Activated T-helper 2 cell treated with anti-CD3 and anti-CD28 coated beads, Interferon-gamma antibody, Interleukin-2, Interleukin-4, amounts not matched to agents 10 μg/mL and 5 μg/mL and 100 μg/mL, durations not matched to agents 14 hours and 24 hours and 36 hours (primary cell): Measurements from ENCODE around the gene TTLL3. TPM values are rescaled to one million over a fixed set of nuclear protein-coding genes. Genes with fewer than 3 reads are reported as not detected.
A peak's percentile ranks its signal among the peaks of the same experiment; 100 is the strongest.

Experiments used
- DNase-seq: peaks from one replicate; pipeline ENCODE4 v3.0.0; 2021; ENCODE audit warnings: low spot score
- H3K27ac Mint-ChIP-seq: one replicate; pipeline ENCODE4 v1.8.0; 2021; ENCODE audit warnings: mixed read lengths
- H3K27me3 Mint-ChIP-seq: one replicate; pipeline ENCODE4 v1.8.0; 2021; ENCODE audit warnings: low read depth, mixed read lengths
- H3K36me3 Mint-ChIP-seq: one replicate; pipeline ENCODE4 v1.8.0; 2021; ENCODE audit warnings: low read depth, mixed read lengths
- H3K4me1 Mint-ChIP-seq: one replicate; pipeline ENCODE4 v1.8.0; 2021; ENCODE audit warnings: low read depth, mixed read lengths
- H3K4me3 Mint-ChIP-seq: one replicate; pipeline ENCODE4 v1.8.0; 2021; ENCODE audit warnings: low read depth, mild to moderate bottlenecking, moderate library complexity, mixed read lengths
- H3K9me3 Mint-ChIP-seq: one replicate; pipeline ENCODE4 v1.8.0; 2021; ENCODE audit warnings: mixed read lengths
- intact Hi-C: fragments of 100-400 bp; cut with micrococcal nuclease; formaldehyde crosslinking; loops from one replicate; pipeline ENCODE4 v1.15.1; 2023
- total RNA-seq: library from RNA; stranded (reverse); gene quantifications from 2 replicates; pipeline ENCODE4 v1.2.3, GENCODE V29; 2022

Gene TTLL3
- total RNA-seq, 1 donor from 2014 or later = 56.5 TPM

- intact Hi-C loops = no loop called here
- Mint-ChIP-seq H3K4me3 (no peak overlapping the region), H3K36me3 (peaks cover 83% of the 10 kb centered on the region), H3K4me1 (peaks cover 20% of the 10 kb centered on the region), H3K27ac (no peak overlapping the region), H3K9me3 (no peaks in the 10 kb centered on the region), H3K27me3 (no peaks in the 10 kb centered on the region)
- no peak for DNase-seq
These were observed 9.5 kb upstream of the TTLL3 start for GRCh38 chr3:9800529-9800928.

GRCh38 chr3:9803494-9803893 is 6.6 kb upstream of the TTLL3 start:
- DNase-seq = no peak
- H3K27ac Mint-ChIP-seq = peak overlapping the region; percentile 12
- H3K4me1 Mint-ChIP-seq = peaks cover 20% of the 10 kb centered on the region
- H3K36me3 Mint-ChIP-seq = peaks cover 85% of the 10 kb centered on the region
- H3K4me3 Mint-ChIP-seq = no peak overlapping the region
- no peaks in the 10 kb centered on the region for H3K27me3 Mint-ChIP-seq
- no peaks in the 10 kb centered on the region for H3K9me3 Mint-ChIP-seq
- intact Hi-C loops = no loop called here

- intact Hi-C loops = loop anchor here (5.0 kb wide), 2 partner anchors 38 to 53 kb away; partner anchors contain the start of gene CAMK1
- H3K27ac Mint-ChIP-seq = no peak overlapping the region
- H3K27me3 Mint-ChIP-seq = no peaks in the 10 kb centered on the region
- H3K4me3 Mint-ChIP-seq = no peak overlapping the region
- H3K36me3 Mint-ChIP-seq = peaks cover 85% of the 10 kb centered on the region
- H3K4me1 Mint-ChIP-seq = peaks cover 31% of the 10 kb centered on the region
- H3K9me3 Mint-ChIP-seq = no peaks in the 10 kb centered on the region
- DNase-seq = no peak
These were observed 5.1 kb upstream of the TTLL3 start for GRCh38 chr3:9804996-9805395.

GRCh38 chr3:9806137-9806536 is 3.9 kb upstream of the TTLL3 start:
- Mint-ChIP-seq H3K4me3 (no peak overlapping the region), H3K9me3 (no peaks in the 10 kb centered on the region), H3K27ac (no peak overlapping the region), H3K27me3 (no peaks in the 10 kb centered on the region), H3K4me1 (peaks cover 35% of the 10 kb centered on the region), H3K36me3 (peaks cover 80% of the 10 kb centered on the region)
- intact Hi-C loops = loop anchor here (5.0 kb wide), 2 partner anchors 39 to 54 kb away; partner anchors contain the start of gene CAMK1
- no peak for DNase-seq

- H3K9me3 Mint-ChIP-seq = no peaks in the 10 kb centered on the region
- intact Hi-C loops = loop anchor here (5.0 kb wide), 2 partner anchors 40 to 55 kb away; partner anchors contain the start of gene CAMK1
- H3K4me1 Mint-ChIP-seq = peaks cover 39% of the 10 kb centered on the region
- H3K36me3 Mint-ChIP-seq = peaks cover 81% of the 10 kb centered on the region
- no peak overlapping the region for H3K27ac Mint-ChIP-seq
- no peak for DNase-seq
- H3K4me3 Mint-ChIP-seq = no peak overlapping the region
- H3K27me3 Mint-ChIP-seq = no peaks in the 10 kb centered on the region
These were observed 3.1 kb upstream of the TTLL3 start for GRCh38 chr3:9806688-9807589.

GRCh38 chr3:9807981-9808344 is 2.1 kb upstream of the TTLL3 start:
- Mint-ChIP-seq H3K36me3 (peaks cover 79% of the 10 kb centered on the region), H3K27ac (peak overlapping the region; percentile 85), H3K27me3 (no peaks in the 10 kb centered on the region), H3K4me3 (no peak overlapping the region), H3K4me1 (peaks cover 39% of the 10 kb centered on the region), H3K9me3 (no peaks in the 10 kb centered on the region)
- intact Hi-C loops = loop anchor here (5.0 kb wide), 2 partner anchors 41 to 56 kb away; partner anchors contain the start of gene CAMK1
- DNase-seq = no peak

- intact Hi-C loops = loop anchor here (5.0 kb wide), 2 partner anchors 41 to 56 kb away; partner anchors contain the start of gene CAMK1
- Mint-ChIP-seq H3K27me3 (no peaks in the 10 kb centered on the region), H3K36me3 (peaks cover 79% of the 10 kb centered on the region), H3K4me1 (peaks cover 35% of the 10 kb centered on the region), H3K9me3 (no peaks in the 10 kb centered on the region), H3K4me3 (no peak overlapping the region), H3K27ac (peak overlapping the region; percentile 85)
- DNase-seq = peak; percentile 39
These were observed 1.6 kb upstream of the TTLL3 start for GRCh38 chr3:9808345-9809037.

GRCh38 chr3:9809239-9809614 is 835 bp upstream of the TTLL3 start:
- peaks cover 32% of the 10 kb centered on the region for H3K4me1 Mint-ChIP-seq
- H3K9me3 Mint-ChIP-seq = no peaks in the 10 kb centered on the region
- H3K36me3 Mint-ChIP-seq = peaks cover 77% of the 10 kb centered on the region
- no peak for DNase-seq
- peak overlapping the region; percentile 85 for H3K27ac Mint-ChIP-seq
- peak overlapping the region; percentile 81 for H3K4me3 Mint-ChIP-seq
- no peaks in the 10 kb centered on the region for H3K27me3 Mint-ChIP-seq
- intact Hi-C loops = loop anchor here (5.0 kb wide), 2 partner anchors 42 to 57 kb away; partner anchors contain the start of gene CAMK1

- H3K9me3 Mint-ChIP-seq = no peaks in the 10 kb centered on the region
- intact Hi-C loops = no loop called here
- H3K27ac Mint-ChIP-seq = peak overlapping the region; percentile 46
- DNase-seq = no peak
- peaks cover 32% of the 10 kb centered on the region for H3K4me1 Mint-ChIP-seq
- peak overlapping the region; percentile 40 for H3K4me3 Mint-ChIP-seq
- H3K27me3 Mint-ChIP-seq = no peaks in the 10 kb centered on the region
- peaks cover 65% of the 10 kb centered on the region for H3K36me3 Mint-ChIP-seq
These were observed 340 bp downstream of the TTLL3 start for GRCh38 chr3:9810433-9810770.

GRCh38 chr3:9810846-9811245 is 784 bp downstream of the TTLL3 start:
- intact Hi-C loops = no loop called here
- Mint-ChIP-seq H3K4me1 (peaks cover 30% of the 10 kb centered on the region), H3K36me3 (peaks cover 61% of the 10 kb centered on the region), H3K4me3 (peak overlapping the region; percentile 40), H3K9me3 (no peaks in the 10 kb centered on the region), H3K27me3 (no peaks in the 10 kb centered on the region), H3K27ac (peak overlapping the region; percentile 46)
- no peak for DNase-seq

- Mint-ChIP-seq H3K36me3 (peaks cover 46% of the 10 kb centered on the region), H3K4me1 (peaks cover 22% of the 10 kb centered on the region), H3K4me3 (no peak overlapping the region), H3K27ac (no peak overlapping the region), H3K9me3 (no peaks in the 10 kb centered on the region), H3K27me3 (no peaks in the 10 kb centered on the region)
- no peak for DNase-seq
- intact Hi-C loops = no loop called here
These were observed 2.9 kb downstream of the TTLL3 start for GRCh38 chr3:9812870-9813483.

- Mint-ChIP-seq H3K36me3 (peaks cover 33% of the 10 kb centered on the region), H3K4me1 (peaks cover 10% of the 10 kb centered on the region), H3K27me3 (no peaks in the 10 kb centered on the region), H3K27ac (no peak overlapping the region), H3K9me3 (no peaks in the 10 kb centered on the region), H3K4me3 (no peak overlapping the region)
- intact Hi-C loops = no loop called here
- no peak for DNase-seq
These were observed 5.9 kb downstream of the TTLL3 start for GRCh38 chr3:9815986-9816385.
